D341Med (cell line): ENCODE results near the gene PARP1.
"Not testable (repeated sequence)": the region's sequence is repeated elsewhere in the genome, so short reads cannot be mapped to it uniquely, and the experiment has no call there.

Experiments used
- DNase-seq: peaks from one replicate; pipeline ENCODE4 v3.0.0; 2012; ENCODE audit warnings: low spot score

Gene PARP1

DNA sequence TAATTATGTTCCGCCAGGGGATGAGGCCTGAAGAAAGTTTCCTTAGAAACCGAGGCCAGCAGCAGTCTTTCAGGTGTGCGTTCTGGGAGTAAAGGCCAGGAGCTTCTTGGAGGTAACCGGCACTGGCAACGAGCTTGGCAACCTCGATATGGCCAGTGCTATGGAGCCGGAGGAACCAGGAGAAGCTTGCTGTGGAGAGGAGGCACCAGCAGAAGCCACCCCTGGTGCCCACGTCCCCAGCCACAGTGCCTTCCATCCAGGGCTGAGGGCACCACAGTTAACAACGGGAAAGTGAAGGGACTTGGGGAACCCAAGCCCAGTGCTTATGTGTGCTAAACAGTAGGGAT lies 57.4 kb downstream of the PARP1 start:
- no peak for DNase-seq

DNA sequence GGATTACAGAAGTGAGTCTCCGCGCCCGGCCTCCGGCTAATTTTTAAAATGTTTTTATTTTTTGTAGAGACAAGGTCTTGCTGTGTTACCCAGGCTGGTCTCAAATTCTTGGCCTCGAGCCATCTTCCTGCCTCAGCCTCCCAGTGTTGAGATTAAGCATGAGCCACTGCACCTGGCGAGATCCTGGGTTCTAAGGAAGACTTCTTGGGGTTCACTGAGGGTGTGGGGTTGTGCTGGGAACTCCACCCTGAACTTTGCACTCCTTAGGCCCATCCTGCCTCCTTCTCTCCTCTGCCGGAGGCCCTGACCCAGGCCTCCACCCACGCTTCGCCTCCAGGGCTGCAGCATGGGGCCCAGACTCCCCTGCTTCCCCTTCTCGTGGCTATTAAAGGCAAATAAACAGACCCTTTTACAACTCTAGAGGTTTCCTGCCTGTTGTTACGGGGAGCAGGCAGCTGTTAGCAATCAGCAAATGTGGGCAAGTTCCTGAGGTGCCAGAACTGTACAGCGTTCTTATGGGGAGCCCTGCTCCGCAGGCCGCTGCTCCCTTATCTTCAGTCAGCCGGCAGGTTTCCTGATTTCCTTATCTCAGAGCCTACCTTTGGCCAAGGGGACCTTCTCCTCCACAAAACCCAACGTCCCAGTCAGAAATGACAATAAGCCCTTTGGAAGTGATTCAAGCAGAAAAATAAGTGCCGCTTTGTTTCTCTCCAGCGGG lies 57.9 kb downstream of the PARP1 start:
- no peak for DNase-seq

DNA sequence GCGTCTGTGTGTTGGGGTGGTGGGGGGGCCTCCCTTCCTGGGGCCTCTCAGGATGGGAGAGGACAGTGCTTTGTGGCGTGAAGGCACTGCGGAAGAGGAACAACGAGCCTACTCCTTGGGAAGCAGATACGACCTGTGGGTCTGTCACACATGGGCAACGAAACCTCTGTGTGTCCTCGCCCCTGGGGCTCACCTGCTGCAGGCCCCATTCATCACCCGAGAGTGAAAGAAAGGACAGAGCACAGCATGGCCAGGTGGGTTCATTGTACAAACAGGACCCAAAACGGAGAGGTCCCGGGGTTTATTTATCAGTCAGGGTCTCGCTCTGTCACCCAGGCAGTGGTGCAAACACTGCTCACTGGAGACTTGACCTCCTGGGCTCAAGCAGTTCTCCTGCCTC lies 58.8 kb downstream of the PARP1 start:
- DNase-seq = no peak

DNA sequence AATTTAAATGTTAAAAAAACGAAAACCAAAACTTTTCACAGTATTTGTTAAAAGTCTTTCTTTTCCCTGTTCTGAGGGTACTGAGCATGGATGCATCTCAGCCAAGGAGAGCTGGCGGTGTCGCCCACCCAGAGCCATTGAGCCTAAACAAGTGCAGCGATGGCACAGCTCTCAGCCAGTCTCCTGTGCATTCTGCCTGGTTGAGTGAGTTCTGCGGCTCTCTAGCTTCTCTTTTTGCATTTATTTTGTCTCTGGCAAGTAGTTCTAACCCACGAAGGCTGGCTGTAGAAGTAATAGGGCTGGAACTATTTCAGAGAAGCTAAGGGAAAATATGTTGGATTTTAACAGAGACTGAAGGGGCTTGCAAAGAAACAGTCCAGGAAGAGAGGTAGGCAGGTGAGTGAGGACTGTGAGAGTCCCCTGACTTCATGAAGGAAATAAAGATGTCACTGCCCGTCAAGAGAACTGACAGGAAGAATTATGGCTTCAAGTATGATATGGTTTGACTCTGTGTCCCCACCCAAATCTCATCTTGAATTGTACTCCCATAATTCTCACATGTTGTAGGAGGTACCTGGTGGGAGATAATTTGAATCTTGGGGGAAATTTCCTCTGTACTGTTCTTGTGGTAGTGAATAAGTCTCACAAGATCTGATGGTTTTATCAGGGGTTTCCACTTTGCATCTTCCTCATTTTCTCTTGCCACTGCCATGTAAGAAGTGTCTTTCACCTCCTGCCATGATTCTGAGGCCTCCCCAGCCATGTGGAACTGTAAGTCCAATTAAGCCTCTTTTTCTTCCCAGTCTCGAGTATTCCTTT lies 63.2 kb downstream of the PARP1 start:
- no peak for DNase-seq

GRCh38 chr1:226342656-226343055 lies 65.2 kb downstream of the PARP1 start:
- no peak for DNase-seq

- DNase-seq = not testable (repeated sequence)
Measured at GRCh38 chr1:226340111-226340510, 67.8 kb downstream of the PARP1 start.

DNA sequence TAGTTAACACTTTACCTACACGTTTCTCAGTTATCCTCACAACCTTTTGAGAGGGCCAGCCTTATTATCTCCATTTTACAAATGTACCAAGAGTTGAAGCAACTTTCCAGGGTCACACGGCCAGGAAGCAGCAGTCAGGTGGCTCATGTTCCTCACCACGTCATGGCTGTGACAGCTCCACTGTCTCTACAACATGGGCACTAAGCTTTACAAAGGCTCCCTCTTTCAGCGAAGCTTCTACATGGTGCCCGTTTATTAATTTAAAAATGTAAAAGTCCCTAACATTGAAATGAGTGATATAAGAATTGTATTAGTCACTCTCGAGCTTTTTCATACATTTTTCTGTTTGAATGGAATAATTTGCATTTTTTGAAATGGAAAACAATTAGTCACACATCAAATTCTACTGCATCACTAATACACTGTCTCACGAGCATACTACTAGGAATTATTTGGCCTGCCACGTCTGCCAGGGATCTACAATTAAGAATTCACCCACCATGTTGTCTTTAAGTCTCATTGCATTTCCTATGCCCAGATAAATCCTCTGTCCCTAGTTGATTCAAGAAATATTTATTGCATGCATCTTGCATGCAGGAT lies 70.5 kb downstream of the PARP1 start:
- DNase-seq = no peak

DNA sequence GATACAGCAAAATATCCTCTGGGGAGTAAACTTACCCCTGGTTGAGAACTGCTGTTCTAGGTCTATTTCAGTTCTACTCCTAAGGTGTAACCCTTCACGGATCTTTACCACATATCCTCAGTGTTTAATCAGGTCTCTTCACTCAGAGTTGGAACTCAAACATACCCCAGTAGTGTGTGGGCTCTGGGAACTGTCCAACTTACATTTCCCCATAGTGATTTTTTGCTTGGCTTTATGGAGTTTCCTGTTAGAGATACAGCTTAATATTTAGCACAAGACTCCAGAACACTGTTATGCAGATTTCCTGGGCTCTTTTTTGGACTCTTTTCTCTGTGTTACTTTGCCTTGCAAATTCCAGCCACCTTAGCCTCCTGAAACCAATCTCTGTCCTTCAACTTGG lies 72.2 kb downstream of the PARP1 start:
- no peak for DNase-seq

DNA sequence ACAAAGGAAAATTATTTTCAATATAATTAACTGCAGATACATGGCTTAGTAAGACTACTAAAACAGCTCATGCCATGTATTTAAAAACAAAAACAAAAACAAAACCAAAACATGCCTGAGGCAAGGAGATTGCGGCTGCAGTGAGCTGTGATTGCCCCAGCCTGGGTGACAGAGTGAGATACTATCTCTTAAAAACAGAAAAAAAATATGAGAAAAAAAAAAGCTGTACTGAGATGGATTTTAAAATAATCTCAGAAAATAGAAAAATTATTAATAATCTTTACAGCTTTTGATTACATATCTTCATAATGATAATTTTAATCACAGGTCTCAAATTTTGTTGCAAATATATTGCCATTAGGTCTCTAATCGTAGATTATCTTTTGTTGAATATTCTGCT lies 74.9 kb downstream of the PARP1 start:
- no peak for DNase-seq

DNA sequence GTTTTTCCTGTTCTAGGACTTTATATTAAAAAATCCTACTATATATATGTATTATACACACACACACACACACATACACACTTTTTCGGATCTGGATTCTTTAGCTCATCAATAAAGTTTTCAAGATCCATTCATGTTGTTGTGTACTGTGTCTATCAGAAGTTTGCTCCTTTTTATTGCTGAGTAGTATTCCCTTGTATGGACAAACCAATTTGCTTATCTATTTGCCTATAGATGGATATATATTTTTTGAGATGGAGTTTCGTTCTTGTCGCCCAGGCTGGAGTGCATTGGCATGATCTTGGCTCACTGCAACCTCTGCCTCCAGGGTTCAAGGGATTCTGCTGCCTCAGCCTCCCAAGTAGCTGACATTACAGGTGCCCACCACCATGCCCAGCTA lies 78.7 kb downstream of the PARP1 start:
- no peak for DNase-seq

DNA sequence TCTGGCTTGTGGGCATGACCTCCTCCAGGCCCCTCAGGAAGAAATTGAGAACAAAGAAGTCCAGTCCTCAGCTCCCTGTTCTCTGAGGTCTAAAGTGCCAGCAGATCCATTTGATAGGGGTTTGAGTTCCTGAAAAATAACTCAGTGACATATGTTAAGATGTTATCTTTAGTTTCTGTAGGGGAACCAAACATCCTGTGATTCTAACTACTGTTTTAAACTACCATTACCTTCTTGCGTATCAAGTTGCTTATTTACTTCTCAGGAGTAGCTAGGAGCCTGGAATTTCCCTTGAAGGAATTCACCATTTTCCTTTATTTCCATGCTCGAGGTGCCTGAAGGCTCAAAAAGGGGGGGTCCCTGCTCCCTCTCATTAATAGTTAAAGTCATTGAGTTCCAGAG lies 80.1 kb downstream of the PARP1 start:
- no peak for DNase-seq

DNA sequence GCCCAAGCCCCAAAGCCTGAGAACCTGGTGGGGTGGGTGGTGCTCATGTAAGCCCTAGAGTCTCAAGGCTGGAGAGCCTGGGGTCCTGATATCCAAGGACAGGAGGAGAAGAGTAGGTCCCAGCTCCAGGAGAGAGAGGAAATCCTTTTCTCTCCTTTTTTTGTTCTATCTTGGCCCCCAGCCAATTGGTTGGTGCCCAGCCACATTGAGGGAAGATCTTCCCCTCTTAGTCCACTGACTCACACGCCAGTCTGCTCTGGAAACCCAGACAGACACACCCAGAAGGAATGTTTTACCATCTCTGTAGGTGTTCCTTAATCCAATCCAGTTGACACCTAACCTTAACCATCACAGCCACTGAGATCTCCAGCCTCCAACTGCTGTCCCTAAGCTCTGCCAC lies 82.7 kb downstream of the PARP1 start:
- DNase-seq = no peak

- DNase-seq = no peak
Measured at GRCh38 chr1:226324479-226324878, 83.4 kb downstream of the PARP1 start.

GRCh38 chr1:226322986-226323385 lies 84.9 kb downstream of the PARP1 start:
- DNase-seq = no peak

- DNase-seq = no peak
Measured at GRCh38 chr1:226320930-226321329, 87.0 kb downstream of the PARP1 start.

- no peak for DNase-seq
Measured at GRCh38 chr1:226318471-226318870, 89.4 kb downstream of the PARP1 start.

- DNase-seq = no peak
Measured at GRCh38 chr1:226314055-226314454, 93.8 kb downstream of the PARP1 start.

DNA sequence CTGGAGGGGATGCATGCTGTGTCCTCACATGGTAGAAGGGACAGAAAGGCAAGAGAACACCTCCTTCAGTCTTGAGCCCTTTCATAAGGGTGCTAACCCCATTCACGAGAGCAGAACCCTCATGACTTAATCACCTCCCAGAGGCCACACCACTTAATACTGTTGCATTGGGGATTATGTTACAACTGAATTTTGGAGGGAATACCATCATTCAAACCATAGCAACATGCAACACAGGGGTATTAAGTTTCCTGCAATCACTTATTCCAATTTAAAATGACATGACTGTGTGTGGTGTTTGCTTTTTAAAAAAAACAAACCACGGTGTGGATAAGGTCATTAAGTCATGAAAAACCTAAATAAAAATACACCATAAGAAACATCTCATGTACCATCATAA lies 95.8 kb downstream of the PARP1 start:
- DNase-seq = no peak

DNA sequence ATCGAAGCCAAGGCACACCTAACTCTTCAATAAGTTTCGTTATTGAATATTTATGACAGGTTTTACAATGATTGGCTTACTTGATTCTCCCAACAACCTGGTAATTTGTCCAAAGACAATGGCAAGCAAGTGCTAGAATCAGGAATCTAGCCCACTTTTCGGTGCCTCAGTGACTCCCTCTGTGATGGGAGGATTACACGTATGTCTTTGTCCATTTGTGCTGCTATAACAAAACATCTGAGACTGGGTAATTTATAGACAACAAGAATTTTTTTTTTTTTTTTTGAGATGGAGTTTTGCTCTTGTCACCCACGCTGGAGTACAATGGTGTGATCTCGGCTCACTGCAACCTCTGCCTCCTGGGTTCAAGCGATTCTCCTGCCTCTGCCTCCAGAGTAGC lies 96.5 kb downstream of the PARP1 start:
- DNase-seq = no peak
